DOHH2 (cell line): ENCODE data around the gene MAP2K7.

ENCODE experiments used
- H3F3A ChIP-seq: fragments of 200-600 bp; sonication (generic), shearing (Covaris generic); 2 replicates; pipeline ENCODE4 v1.6.0; 2016; ENCODE audit warnings: antibody characterized with exemption, mild to moderate bottlenecking; ENCODE audit not compliant: control insufficient read depth, insufficient read depth
- H3K27ac ChIP-seq: fragments of 200-600 bp; sonication (generic); 2 replicates; pipeline ENCODE4 v1.5.1; 2014; ENCODE audit warnings: low read depth, mild to moderate bottlenecking, low read length, moderate library complexity
- H3K27me3 ChIP-seq: fragments of 200-600 bp; sonication (generic); 2 replicates; pipeline ENCODE4 v1.6.1; 2014; ENCODE audit warnings: mild to moderate bottlenecking, low read length, mixed read lengths; ENCODE audit not compliant: control insufficient read depth
- H3K36me3 ChIP-seq: fragments of 200-600 bp; sonication (generic); 2 replicates; pipeline ENCODE4 v1.6.1; 2014; ENCODE audit warnings: mild to moderate bottlenecking, low read length, moderate library complexity, mixed read lengths; ENCODE audit not compliant: control insufficient read depth
- H3K4me1 ChIP-seq: fragments of 200-600 bp; sonication (generic); 2 replicates; pipeline ENCODE4 v1.6.1; 2014; ENCODE audit warnings: mild to moderate bottlenecking, low read length, mixed read lengths; ENCODE audit not compliant: control insufficient read depth
- H3K4me2 ChIP-seq: fragments of 200-600 bp; sonication (generic); 2 replicates; pipeline ENCODE4 v1.6.0; 2014; ENCODE audit warnings: mild to moderate bottlenecking, low read length, moderate library complexity
- H3K4me3 ChIP-seq: fragments of 200-600 bp; sonication (generic); 2 replicates; pipeline ENCODE4 v1.5.1; 2014; ENCODE audit warnings: mild to moderate bottlenecking, low read length, mixed read lengths
- H3K79me2 ChIP-seq: fragments of 200-600 bp; sonication (generic); 2 replicates; pipeline ENCODE4 v1.6.1; 2014; ENCODE audit warnings: mild to moderate bottlenecking, low read length, mixed read lengths; ENCODE audit not compliant: control insufficient read depth
- H3K9me2 ChIP-seq: fragments of 200-600 bp; sonication (generic); replicated peaks from 2 replicates; pipeline ENCODE4 v1.6.1; 2014; ENCODE audit warnings: mild to moderate bottlenecking, low read length, mixed read lengths; ENCODE audit not compliant: control insufficient read depth
- H3K9me3 ChIP-seq: fragments of 200-600 bp; sonication (generic); 2 replicates; pipeline ENCODE4 v1.6.1; 2014; ENCODE audit warnings: antibody characterized with exemption, low read length, mixed read lengths; ENCODE audit not compliant: control insufficient read depth, insufficient read depth
- H4K20me1 ChIP-seq: fragments of 200-600 bp; sonication (generic); 2 replicates; pipeline ENCODE4 v1.6.0; 2014; ENCODE audit warnings: low read depth, mild to moderate bottlenecking, antibody characterized with exemption, low read length, moderate library complexity; ENCODE audit not compliant: control insufficient read depth, insufficient read depth
- EZH2phosphoT487 ChIP-seq: fragments of 200-600 bp; sonication (generic); IDR thresholded peaks from 2 replicates; pipeline ENCODE4 v1.6.1; 2017; ENCODE audit warnings: borderline replicate concordance, mild to moderate bottlenecking, antibody characterized with exemption, low read length, moderate library complexity, mixed read lengths
- TF ChIP-seq, protein P1 (sequence below): fragments of 200-600 bp; sonication (generic); IDR thresholded peaks from one replicate; pipeline ENCODE4 v1.5.1; 2014; ENCODE audit warnings: antibody characterized with exemption, mild to moderate bottlenecking, low read depth, low read length; ENCODE audit not compliant: poor library complexity, severe bottlenecking

MAP2K7 gene

DNA sequence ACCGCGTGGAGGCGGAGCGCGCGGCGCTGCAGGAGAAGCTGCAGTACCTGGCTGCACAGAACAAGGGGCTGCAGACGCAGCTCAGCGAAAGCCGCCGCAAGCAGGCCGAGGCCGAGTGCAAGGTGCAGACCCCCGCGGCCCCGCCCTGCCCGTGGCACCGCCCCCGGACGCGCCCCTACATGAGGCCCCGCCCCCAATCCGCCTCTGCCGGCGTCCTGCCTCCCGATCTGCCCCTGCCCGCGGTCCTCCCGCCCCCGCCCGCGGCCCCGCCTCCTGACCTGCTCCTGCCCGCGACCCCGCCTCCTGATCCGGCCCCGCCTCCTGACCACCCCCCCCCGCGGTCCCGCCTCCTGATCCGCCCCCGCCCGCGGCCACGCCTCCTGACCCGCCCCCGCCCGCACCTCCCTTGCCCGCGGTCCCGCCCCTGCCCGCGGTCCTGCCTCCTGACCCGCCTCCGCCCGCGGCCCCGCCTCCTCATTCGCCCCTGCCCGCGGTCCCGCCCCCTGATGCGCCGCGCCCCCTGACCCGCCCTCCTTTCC is 41.2 kb upstream of the MAP2K7 start:
- Histone ChIP-seq H3K9me3 (no peaks in the 10 kb centered on the region), H3K9me2 (no peaks in the 10 kb centered on the region), H3K4me3 (no peak overlapping the region), H3K79me2 (no peaks in the 10 kb centered on the region), H4K20me1 (no peaks in the 10 kb centered on the region), H3K4me2 (peak overlapping the region; percentile 33; the same call in 1 of the 2 replicates), H3K27ac (no peak overlapping the region), H3F3A (no peaks in the 10 kb centered on the region), H3K36me3 (no peaks in the 10 kb centered on the region), H3K4me1 (peaks cover 15% of the 10 kb centered on the region), H3K27me3 (peaks cover 26% of the 10 kb centered on the region)
- TF ChIP-seq EZH2phosphoT487: no peak
- TF ChIP-seq, protein P1, sequence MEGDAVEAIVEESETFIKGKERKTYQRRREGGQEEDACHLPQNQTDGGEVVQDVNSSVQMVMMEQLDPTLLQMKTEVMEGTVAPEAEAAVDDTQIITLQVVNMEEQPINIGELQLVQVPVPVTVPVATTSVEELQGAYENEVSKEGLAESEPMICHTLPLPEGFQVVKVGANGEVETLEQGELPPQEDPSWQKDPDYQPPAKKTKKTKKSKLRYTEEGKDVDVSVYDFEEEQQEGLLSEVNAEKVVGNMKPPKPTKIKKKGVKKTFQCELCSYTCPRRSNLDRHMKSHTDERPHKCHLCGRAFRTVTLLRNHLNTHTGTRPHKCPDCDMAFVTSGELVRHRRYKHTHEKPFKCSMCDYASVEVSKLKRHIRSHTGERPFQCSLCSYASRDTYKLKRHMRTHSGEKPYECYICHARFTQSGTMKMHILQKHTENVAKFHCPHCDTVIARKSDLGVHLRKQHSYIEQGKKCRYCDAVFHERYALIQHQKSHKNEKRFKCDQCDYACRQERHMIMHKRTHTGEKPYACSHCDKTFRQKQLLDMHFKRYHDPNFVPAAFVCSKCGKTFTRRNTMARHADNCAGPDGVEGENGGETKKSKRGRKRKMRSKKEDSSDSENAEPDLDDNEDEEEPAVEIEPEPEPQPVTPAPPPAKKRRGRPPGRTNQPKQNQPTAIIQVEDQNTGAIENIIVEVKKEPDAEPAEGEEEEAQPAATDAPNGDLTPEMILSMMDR: no peak

DNA sequence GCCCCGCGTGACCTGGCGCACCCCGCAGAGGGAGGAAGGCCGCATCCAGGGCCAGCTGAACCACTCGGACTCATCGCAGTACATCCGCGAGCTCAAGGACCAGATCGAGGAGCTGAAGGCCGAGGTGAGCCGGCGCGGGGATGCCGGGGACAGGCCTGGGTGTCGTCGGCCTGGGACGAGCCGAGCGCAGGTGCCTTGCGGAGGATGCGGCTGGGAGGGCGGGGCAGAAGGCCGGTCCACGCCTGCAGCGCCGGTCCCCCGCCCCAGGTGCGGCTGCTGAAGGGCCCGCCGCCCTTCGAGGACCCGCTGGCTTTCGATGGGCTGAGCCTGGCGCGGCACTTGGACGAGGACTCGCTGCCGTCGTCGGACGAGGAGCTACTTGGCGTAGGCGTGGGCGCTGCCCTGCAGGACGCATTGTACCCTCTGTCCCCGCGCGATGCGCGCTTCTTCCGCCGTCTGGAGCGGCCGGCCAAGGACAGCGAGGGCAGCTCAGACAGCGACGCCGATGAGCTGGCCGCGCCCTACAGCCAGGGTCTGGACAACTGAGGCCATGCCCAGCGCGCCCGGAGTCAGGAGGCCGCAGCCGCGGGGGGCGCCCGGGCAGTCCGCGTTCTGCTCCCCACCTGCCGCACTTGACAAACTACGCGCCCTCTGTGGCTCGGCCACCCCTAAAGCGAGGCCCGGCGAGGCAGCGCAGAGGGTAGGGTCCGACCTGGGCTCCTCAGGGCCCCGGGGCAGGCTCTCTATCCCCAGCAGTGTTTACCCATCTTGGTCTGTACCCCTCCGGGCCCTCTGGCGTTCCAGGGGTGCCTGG is 40.3 kb upstream of the MAP2K7 start:
- H3K27ac ChIP-seq: no peak overlapping the region
- H3F3A ChIP-seq: no peaks in the 10 kb centered on the region
- no peaks in the 10 kb centered on the region for H3K9me2 ChIP-seq
- H3K4me3 ChIP-seq: no peak overlapping the region
- no peaks in the 10 kb centered on the region for H3K79me2 ChIP-seq
- peaks cover 18% of the 10 kb centered on the region for H3K27me3 ChIP-seq
- no peaks in the 10 kb centered on the region for H4K20me1 ChIP-seq
- H3K4me1 ChIP-seq: peaks cover 11% of the 10 kb centered on the region
- H3K9me3 ChIP-seq: no peaks in the 10 kb centered on the region
- no peak for TF ChIP-seq EZH2phosphoT487
- TF ChIP-seq, protein P1: no peak
- no peaks in the 10 kb centered on the region for H3K36me3 ChIP-seq
- no peak overlapping the region for H3K4me2 ChIP-seq

DNA sequence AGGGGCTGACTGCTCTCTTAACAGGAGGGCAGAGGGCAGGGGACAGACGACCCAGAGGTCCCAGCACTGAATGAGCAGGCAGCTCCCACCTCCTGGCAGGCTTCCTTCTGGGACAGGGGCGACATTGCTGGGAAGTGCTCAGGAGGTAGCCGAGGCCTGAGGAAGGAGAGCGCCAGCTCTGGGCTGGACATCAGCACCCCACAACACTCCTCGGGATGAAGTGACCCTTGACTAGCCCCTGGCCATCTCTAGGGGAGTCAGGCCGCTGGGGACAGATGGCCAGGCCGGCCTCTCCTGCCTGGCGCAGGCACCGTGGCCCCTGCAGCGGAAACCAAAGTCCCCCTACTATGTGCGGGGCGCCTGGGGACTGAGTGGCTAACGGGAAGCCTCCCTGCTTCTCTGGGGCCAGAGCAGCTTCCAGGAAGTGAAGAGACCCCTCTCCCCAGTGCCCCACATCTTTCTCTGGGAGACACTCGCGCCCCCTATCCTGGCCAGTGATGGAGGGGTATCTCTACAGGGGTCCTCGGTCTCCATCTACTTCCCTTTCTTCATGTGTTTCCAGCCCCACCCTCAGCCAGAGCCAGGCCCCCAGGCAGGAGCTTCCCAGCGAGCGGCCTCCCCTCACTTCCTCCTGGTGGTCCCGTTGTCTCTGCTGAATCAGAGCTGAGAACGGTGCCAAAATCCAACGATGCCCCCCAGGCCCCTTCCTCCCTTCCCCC is 39.5 kb upstream of the MAP2K7 start:
- H3K9me3 ChIP-seq: no peaks in the 10 kb centered on the region
- no peaks in the 10 kb centered on the region for H3K36me3 ChIP-seq
- H3K4me2 ChIP-seq: no peak overlapping the region
- H3K4me3 ChIP-seq: no peak overlapping the region
- no peaks in the 10 kb centered on the region for H4K20me1 ChIP-seq
- no peaks in the 10 kb centered on the region for H3K9me2 ChIP-seq
- H3K27ac ChIP-seq: no peak overlapping the region
- TF ChIP-seq, protein P1: no peak
- no peak for TF ChIP-seq EZH2phosphoT487
- H3K4me1 ChIP-seq: peaks cover 14% of the 10 kb centered on the region
- no peaks in the 10 kb centered on the region for H3K79me2 ChIP-seq
- peaks cover 15% of the 10 kb centered on the region for H3K27me3 ChIP-seq
- no peaks in the 10 kb centered on the region for H3F3A ChIP-seq
